Vagina (tissue), 2 donors: ENCODE data around the gene PRTG. TPM values are rescaled to one million over a fixed set of nuclear protein-coding genes. Genes with fewer than 3 reads are reported as not detected.

ENCODE experiments used
- DNase-seq, 2 donors: peaks; one replicate each; pipeline ENCODE4 v3.0.0-alpha.2; 2017; ENCODE audit errors: extremely low spot score in 2 of 2
- H3K27ac ChIP-seq: fragments of 200-600 bp; sonication (generic); one replicate; pipeline ENCODE4 v1.5.1; 2019
- H3K27me3 ChIP-seq: fragments of 200-600 bp; sonication (generic); one replicate; pipeline ENCODE4 v1.5.1; 2019
- H3K36me3 ChIP-seq, 2 donors: fragments of 200-600 bp; sonication (generic); one replicate each; pipeline ENCODE4 v1.5.1; 2017 to 2019
- H3K4me1 ChIP-seq: fragments of 200-600 bp; sonication (generic); one replicate; pipeline ENCODE4 v1.5.1; 2019
- H3K4me3 ChIP-seq, 2 donors: fragments of 200-600 bp; sonication (generic); 1 replicate in 1 of 2; 2 replicates in 1 of 2; pipeline ENCODE4 v1.5.1; 2016 to 2019
- H3K9me3 ChIP-seq: fragments of 200-600 bp; sonication (generic); one replicate; pipeline ENCODE4 v1.5.1; 2019
- POLR2A ChIP-seq, 2 donors: fragments of 450-650 bp; IDR thresholded peaks; one replicate each; pipeline ENCODE4 v1.6.1; 2017; ENCODE audit warnings: antibody characterized with exemption in 2 of 2, mild to moderate bottlenecking in 2 of 2, moderate library complexity in 2 of 2
- POLR2AphosphoS5 ChIP-seq, 2 donors: sonication (generic); formaldehyde crosslinking; IDR thresholded peaks; one replicate each; pipeline ENCODE4 v1.9.0; 2017; ENCODE audit warnings: antibody characterized with exemption in 2 of 2, mild to moderate bottlenecking in 2 of 2, low read depth in 1 of 2; ENCODE audit not compliant: insufficient read depth in 1 of 2
- intact Hi-C: fragments of 100-400 bp; cut with DNase I; formaldehyde crosslinking; loops from one replicate; pipeline ENCODE4 v1.15.1; 2023
- total RNA-seq: library from RNA; depleted of rRNA; stranded (reverse); fragments of >200 nt; gene quantifications from one replicate; pipeline ENCODE4 v1.2.3, GENCODE V29; 2016
- TF ChIP-seq, protein P1 (sequence below), 3 experiments: fragments of 450-650 bp in 2 of 3; fragments of 200-600 bp in 1 of 3; sonication (generic) in 1 of 3; IDR thresholded peaks; one replicate each; pipeline ENCODE4 v1.5.1; 2017 to 2019; ENCODE audit warnings: antibody characterized with exemption in 3 of 3, mild to moderate bottlenecking in 2 of 3, moderate library complexity in 2 of 3

PRTG gene
- total RNA-seq, 1 donor from 2014 or later = 5.2 TPM

DNA sequence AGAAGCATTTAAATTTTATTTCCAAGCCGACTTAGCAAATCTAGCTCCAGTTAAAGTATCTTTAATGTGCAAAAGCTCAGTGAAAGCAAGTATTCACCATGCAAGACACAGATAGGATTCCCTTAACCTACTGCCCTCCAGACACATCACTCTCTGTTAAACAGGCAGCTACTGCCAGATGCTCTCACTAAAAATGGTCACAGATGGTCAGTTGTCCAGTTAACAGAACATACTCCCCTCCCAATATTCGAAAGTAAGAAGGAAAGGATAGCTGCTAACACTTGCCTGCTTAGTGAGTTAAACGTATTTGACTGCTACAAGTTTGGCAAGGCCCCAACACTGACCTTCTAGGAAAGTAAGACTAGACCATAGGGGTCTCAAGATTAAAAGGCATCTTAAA lies 73.7 kb downstream of the PRTG start:
- Histone ChIP-seq H3K4me3 (no peak overlapping the region), H3K27me3 (no peaks in the 10 kb centered on the region), H3K4me1 (no peaks in the 10 kb centered on the region), H3K36me3 (no peaks in the 10 kb centered on the region), H3K27ac (no peak overlapping the region), H3K9me3 (no peaks in the 10 kb centered on the region)
- DNase-seq = no peak
- TF ChIP-seq POLR2A (IDR thresholded peaks at IDR 0.05) (no peak), POLR2AphosphoS5 (IDR thresholded peaks at IDR 0.05; ENCODE audit: insufficient read depth in 1 of 2, low read depth in 1 of 2) (no peak)
- TF ChIP-seq, protein P1, sequence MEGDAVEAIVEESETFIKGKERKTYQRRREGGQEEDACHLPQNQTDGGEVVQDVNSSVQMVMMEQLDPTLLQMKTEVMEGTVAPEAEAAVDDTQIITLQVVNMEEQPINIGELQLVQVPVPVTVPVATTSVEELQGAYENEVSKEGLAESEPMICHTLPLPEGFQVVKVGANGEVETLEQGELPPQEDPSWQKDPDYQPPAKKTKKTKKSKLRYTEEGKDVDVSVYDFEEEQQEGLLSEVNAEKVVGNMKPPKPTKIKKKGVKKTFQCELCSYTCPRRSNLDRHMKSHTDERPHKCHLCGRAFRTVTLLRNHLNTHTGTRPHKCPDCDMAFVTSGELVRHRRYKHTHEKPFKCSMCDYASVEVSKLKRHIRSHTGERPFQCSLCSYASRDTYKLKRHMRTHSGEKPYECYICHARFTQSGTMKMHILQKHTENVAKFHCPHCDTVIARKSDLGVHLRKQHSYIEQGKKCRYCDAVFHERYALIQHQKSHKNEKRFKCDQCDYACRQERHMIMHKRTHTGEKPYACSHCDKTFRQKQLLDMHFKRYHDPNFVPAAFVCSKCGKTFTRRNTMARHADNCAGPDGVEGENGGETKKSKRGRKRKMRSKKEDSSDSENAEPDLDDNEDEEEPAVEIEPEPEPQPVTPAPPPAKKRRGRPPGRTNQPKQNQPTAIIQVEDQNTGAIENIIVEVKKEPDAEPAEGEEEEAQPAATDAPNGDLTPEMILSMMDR (IDR thresholded peaks at IDR 0.05) = no peak
- intact Hi-C loops = no loop called here

DNA sequence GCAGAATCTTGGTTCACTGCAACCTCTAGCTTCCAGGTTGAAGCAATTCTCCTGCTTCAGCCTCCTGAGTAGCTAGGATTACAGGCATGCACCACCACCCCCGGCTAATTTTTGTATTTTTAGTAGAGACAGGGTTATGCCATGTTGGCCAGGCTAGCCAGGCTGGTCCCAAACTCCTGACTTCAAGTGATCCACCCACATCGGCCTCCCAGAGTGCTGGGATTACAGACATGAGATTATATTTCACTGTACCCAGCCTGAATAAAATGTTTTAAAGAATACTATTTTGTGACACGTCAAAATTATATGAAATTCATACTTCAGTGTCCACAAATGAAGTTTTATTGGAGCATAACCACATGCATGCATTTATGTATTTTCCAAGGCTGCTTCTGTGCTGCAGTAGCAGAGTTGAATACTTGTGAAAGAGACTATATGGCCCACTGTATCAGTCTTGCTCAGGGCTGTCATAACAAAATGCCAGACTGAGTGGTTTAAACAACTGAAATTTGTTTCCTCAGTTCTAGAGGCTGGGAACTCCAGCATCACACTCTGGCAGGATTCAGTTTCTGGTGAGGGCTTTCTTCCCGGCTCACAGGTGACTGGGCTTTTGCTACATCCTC lies 77.2 kb downstream of the PRTG start:
- Histone ChIP-seq H3K4me1 (no peaks in the 10 kb centered on the region), H3K9me3 (no peaks in the 10 kb centered on the region), H3K27me3 (no peaks in the 10 kb centered on the region), H3K27ac (no peak overlapping the region), H3K36me3 (no peaks in the 10 kb centered on the region), H3K4me3 (no peak overlapping the region)
- intact Hi-C loops = no loop called here
- TF ChIP-seq, protein P1 (IDR thresholded peaks at IDR 0.05) = no peak
- no peak for DNase-seq

DNA sequence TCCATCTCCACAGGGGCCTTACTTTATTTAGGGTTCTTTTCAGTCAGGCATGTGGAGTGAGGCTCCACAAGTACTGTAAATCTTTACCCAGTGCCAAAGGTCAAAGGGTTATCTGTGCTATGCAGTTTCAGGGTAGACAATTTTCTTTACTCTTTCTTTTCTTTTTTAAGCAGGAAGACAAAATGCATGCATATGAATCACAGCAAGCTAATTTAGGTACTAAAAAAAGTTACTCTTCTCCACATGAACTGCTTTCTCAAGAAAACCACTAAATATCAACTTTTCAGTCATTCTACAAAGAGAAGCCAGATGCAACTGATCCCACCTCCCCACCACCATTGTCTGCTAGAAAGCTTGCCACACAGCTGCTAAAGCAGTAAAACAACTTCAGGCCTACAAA lies 81.5 kb downstream of the PRTG start:
- no peak overlapping the region for H3K4me3 ChIP-seq
- no peak for DNase-seq
- intact Hi-C loops = no loop called here
- no peaks in the 10 kb centered on the region for H3K4me1 ChIP-seq
- TF ChIP-seq POLR2AphosphoS5 (IDR thresholded peaks at IDR 0.05; ENCODE audit: insufficient read depth in 1 of 2, low read depth in 1 of 2) (no peak), POLR2A (IDR thresholded peaks at IDR 0.05) (no peak)
- TF ChIP-seq, protein P1 (IDR thresholded peaks at IDR 0.05) = no peak
- H3K36me3 ChIP-seq = no peaks in the 10 kb centered on the region
- H3K9me3 ChIP-seq = no peaks in the 10 kb centered on the region
- H3K27ac ChIP-seq = no peak overlapping the region
- no peaks in the 10 kb centered on the region for H3K27me3 ChIP-seq

DNA sequence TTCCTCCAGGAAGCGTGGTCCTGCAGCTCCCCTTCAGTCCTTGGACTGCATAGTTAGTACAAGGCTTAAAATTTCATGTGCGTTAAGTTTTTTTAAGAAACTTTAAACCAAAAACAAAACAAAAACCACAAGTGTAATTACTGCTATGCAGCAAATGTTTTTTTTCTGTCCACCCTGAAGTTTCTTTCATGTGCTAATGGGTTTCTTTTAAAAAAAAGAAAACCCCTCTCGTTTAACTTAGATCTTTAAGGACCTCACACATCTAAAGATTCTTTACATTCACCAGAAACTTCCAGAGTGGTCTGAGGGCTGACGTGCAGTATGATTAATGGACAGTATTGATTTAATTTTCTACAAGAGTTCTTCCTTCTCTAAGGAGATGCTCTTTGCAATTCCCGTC lies 82.8 kb downstream of the PRTG start:
- Histone ChIP-seq H3K27ac (no peak overlapping the region), H3K4me3 (no peak overlapping the region), H3K4me1 (no peaks in the 10 kb centered on the region), H3K9me3 (no peaks in the 10 kb centered on the region), H3K27me3 (no peaks in the 10 kb centered on the region), H3K36me3 (no peaks in the 10 kb centered on the region)
- DNase-seq = no peak
- intact Hi-C loops = no loop called here
- TF ChIP-seq POLR2A (IDR thresholded peaks at IDR 0.05) (no peak), POLR2AphosphoS5 (IDR thresholded peaks at IDR 0.05; ENCODE audit: insufficient read depth in 1 of 2, low read depth in 1 of 2) (no peak)
- TF ChIP-seq, protein P1 (IDR thresholded peaks at IDR 0.05) = no peak

DNA sequence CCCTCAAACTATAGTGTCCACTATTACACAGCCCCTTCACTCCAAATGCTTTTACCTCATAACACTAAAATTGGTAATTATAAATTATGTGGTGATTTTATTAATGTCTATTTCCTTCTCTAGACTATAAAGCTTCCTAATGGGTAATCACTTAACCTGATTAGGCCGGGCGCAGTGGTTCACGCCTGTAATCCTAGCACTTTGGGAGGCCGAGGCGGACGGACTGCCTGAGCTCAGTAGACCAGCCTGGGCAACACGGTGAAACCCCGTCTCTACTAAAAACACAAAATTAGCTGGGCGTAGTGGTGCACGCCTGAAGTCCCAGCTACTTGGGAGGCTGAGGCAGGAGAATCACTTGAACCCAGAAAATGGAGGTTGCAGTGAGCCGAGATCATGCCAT lies 83.5 kb downstream of the PRTG start:
- TF ChIP-seq, protein P1 (IDR thresholded peaks at IDR 0.05) = no peak
- no peak for TF ChIP-seq POLR2A (IDR thresholded peaks at IDR 0.05)
- no peak for TF ChIP-seq POLR2AphosphoS5 (IDR thresholded peaks at IDR 0.05; ENCODE audit: insufficient read depth in 1 of 2, low read depth in 1 of 2)
- no peaks in the 10 kb centered on the region for H3K4me1 ChIP-seq
- no peaks in the 10 kb centered on the region for H3K27me3 ChIP-seq
- no peaks in the 10 kb centered on the region for H3K36me3 ChIP-seq
- DNase-seq = no peak
- H3K27ac ChIP-seq = no peak overlapping the region
- intact Hi-C loops = loop anchor here (10.0 kb wide), 1 partner anchor 195 kb away; no protein-coding TSS in a partner anchor
- H3K9me3 ChIP-seq = no peaks in the 10 kb centered on the region
- no peak overlapping the region for H3K4me3 ChIP-seq
